ENCODE measurements around the gene FOSL1. TPM values are rescaled to one million over a fixed set of nuclear protein-coding genes. Genes with fewer than 3 reads are reported as not detected.

The FOSL1 gene
- total and polyA plus RNA-seq, 2 of the 13 experiments (the other 11 are each of a cell fraction or from before 2014, with no cell fraction given), result 4.0 to 4.1 TPM

DNA sequence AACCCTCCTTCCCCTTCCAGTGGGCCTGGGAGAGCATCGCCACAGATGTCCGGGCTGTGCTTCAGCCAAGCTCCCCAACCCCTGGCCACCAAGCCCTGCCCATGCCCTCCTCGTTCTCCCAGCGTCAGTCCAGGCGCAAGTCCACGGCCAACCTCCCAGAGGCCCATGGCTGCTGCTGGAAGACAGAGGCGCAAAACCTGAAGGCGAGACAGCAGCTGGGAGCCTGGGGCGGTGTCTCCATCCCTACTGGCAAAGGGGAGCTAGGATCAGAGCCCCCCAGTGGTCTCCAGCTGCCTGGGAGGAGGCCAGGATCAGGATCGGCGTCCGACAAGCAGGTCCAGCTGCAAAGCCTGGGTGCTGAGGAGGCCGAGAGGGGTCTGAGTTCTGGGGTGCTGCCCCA lies 46.9 kb upstream of the FOSL1 start (continued):
- TF ChIP-seq, protein P1, sequence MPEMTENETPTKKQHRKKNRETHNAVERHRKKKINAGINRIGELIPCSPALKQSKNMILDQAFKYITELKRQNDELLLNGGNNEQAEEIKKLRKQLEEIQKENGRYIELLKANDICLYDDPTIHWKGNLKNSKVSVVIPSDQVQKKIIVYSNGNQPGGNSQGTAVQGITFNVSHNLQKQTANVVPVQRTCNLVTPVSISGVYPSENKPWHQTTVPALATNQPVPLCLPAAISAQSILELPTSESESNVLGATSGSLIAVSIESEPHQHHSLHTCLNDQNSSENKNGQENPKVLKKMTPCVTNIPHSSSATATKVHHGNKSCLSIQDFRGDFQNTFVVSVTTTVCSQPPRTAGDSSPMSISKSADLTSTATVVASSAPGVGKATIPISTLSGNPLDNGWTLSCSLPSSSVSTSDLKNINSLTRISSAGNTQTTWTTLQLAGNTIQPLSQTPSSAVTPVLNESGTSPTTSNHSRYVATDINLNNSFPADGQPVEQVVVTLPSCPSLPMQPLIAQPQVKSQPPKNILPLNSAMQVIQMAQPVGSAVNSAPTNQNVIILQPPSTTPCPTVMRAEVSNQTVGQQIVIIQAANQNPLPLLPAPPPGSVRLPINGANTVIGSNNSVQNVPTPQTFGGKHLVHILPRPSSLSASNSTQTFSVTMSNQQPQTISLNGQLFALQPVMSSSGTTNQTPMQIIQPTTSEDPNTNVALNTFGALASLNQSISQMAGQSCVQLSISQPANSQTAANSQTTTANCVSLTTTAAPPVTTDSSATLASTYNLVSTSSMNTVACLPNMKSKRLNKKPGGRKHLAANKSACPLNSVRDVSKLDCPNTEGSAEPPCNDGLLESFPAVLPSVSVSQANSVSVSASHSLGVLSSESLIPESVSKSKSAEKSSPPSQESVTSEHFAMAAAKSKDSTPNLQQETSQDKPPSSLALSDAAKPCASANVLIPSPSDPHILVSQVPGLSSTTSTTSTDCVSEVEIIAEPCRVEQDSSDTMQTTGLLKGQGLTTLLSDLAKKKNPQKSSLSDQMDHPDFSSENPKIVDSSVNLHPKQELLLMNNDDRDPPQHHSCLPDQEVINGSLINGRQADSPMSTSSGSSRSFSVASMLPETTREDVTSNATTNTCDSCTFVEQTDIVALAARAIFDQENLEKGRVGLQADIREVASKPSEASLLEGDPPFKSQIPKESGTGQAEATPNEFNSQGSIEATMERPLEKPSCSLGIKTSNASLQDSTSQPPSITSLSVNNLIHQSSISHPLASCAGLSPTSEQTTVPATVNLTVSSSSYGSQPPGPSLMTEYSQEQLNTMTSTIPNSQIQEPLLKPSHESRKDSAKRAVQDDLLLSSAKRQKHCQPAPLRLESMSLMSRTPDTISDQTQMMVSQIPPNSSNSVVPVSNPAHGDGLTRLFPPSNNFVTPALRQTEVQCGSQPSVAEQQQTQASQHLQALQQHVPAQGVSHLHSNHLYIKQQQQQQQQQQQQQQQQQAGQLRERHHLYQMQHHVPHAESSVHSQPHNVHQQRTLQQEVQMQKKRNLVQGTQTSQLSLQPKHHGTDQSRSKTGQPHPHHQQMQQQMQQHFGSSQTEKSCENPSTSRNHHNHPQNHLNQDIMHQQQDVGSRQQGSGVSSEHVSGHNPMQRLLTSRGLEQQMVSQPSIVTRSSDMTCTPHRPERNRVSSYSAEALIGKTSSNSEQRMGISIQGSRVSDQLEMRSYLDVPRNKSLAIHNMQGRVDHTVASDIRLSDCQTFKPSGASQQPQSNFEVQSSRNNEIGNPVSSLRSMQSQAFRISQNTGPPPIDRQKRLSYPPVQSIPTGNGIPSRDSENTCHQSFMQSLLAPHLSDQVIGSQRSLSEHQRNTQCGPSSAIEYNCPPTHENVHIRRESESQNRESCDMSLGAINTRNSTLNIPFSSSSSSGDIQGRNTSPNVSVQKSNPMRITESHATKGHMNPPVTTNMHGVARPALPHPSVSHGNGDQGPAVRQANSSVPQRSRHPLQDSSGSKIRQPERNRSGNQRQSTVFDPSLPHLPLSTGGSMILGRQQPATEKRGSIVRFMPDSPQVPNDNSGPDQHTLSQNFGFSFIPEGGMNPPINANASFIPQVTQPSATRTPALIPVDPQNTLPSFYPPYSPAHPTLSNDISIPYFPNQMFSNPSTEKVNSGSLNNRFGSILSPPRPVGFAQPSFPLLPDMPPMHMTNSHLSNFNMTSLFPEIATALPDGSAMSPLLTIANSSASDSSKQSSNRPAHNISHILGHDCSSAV (CRISPR knock-in tag; IDR thresholded peaks at IDR 0.05; ENCODE audit: borderline replicate concordance), result no peak
- TF ChIP-seq ZNF709 (CRISPR knock-in tag; IDR thresholded peaks at IDR 0.05), result no peak
- TF ChIP-seq MIXL1 (CRISPR knock-in tag; IDR thresholded peaks at IDR 0.05), result no peak
- no peak for TF ChIP-seq ZNF672 (CRISPR knock-in tag; IDR thresholded peaks at IDR 0.05)
- TF ChIP-seq, protein P2, sequence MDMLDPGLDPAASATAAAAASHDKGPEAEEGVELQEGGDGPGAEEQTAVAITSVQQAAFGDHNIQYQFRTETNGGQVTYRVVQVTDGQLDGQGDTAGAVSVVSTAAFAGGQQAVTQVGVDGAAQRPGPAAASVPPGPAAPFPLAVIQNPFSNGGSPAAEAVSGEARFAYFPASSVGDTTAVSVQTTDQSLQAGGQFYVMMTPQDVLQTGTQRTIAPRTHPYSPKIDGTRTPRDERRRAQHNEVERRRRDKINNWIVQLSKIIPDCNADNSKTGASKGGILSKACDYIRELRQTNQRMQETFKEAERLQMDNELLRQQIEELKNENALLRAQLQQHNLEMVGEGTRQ (IDR thresholded peaks at IDR 0.05; ENCODE audit: low read depth, low read length), result no peak
- TF ChIP-seq, protein P2 (CRISPR knock-in tag; IDR thresholded peaks at IDR 0.05; ENCODE audit: borderline replicate concordance), result no peak
- TF ChIP-seq ZNF614 (CRISPR knock-in tag; IDR thresholded peaks at IDR 0.05; ENCODE audit: borderline replicate concordance), result no peak
- TF ChIP-seq, protein P3, sequence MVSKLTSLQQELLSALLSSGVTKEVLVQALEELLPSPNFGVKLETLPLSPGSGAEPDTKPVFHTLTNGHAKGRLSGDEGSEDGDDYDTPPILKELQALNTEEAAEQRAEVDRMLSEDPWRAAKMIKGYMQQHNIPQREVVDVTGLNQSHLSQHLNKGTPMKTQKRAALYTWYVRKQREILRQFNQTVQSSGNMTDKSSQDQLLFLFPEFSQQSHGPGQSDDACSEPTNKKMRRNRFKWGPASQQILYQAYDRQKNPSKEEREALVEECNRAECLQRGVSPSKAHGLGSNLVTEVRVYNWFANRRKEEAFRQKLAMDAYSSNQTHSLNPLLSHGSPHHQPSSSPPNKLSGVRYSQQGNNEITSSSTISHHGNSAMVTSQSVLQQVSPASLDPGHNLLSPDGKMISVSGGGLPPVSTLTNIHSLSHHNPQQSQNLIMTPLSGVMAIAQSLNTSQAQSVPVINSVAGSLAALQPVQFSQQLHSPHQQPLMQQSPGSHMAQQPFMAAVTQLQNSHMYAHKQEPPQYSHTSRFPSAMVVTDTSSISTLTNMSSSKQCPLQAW (CRISPR knock-in tag; IDR thresholded peaks at IDR 0.05), result peak; percentile 38; the same call in 1 of the 2 replicates
- TF ChIP-seq ZMYM3 (CRISPR knock-in tag; IDR thresholded peaks at IDR 0.05), result 0 out of 2 replicates have a peak, but pooled peaks have one; percentile 27
- TF ChIP-seq ZMYM4 (CRISPR knock-in tag; IDR thresholded peaks at IDR 0.05), result peak; percentile 20; the same call in 1 of the 2 replicates
- TF ChIP-seq BRCA1 (CRISPR knock-in tag; IDR thresholded peaks at IDR 0.05), result no peak
- 0 out of 2 replicates have a peak, but pooled peaks have one; percentile 13 for TF ChIP-seq ZFX (CRISPR knock-in tag; IDR thresholded peaks at IDR 0.05; ENCODE audit: low read depth)
- TF ChIP-seq, protein P4, sequence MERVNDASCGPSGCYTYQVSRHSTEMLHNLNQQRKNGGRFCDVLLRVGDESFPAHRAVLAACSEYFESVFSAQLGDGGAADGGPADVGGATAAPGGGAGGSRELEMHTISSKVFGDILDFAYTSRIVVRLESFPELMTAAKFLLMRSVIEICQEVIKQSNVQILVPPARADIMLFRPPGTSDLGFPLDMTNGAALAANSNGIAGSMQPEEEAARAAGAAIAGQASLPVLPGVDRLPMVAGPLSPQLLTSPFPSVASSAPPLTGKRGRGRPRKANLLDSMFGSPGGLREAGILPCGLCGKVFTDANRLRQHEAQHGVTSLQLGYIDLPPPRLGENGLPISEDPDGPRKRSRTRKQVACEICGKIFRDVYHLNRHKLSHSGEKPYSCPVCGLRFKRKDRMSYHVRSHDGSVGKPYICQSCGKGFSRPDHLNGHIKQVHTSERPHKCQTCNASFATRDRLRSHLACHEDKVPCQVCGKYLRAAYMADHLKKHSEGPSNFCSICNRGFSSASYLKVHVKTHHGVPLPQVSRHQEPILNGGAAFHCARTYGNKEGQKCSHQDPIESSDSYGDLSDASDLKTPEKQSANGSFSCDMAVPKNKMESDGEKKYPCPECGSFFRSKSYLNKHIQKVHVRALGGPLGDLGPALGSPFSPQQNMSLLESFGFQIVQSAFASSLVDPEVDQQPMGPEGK (CRISPR knock-in tag; IDR thresholded peaks at IDR 0.05), result 0 out of 2 replicates have a peak, but pooled peaks have one; percentile 22
